Astrocyte (in vitro differentiated cells and primary cell): ENCODE results near the gene MORN1. TPM values are rescaled to one million over a fixed set of nuclear protein-coding genes. Genes with fewer than 3 reads are reported as not detected.

Experiments used
- DNase-seq: peaks from one replicate; pipeline ENCODE4 v3.0.0-alpha.2; 2010; ENCODE audit warnings: low read depth
- FAIRE-seq: peaks from 2 replicates; lab custom pipeline; 2011; peaks lifted over from hg19 to GRCh38; lab: Jason Lieb, UNC
- H2AFZ ChIP-seq: 2 replicates; pipeline ENCODE4 v1.6.0; 2012; ENCODE audit warnings: low read depth, low read length, inconsistent platforms
- H3K27ac ChIP-seq: 2 replicates; pipeline ENCODE4 v1.5.1; 2011; ENCODE audit warnings: low read depth, low read length, inconsistent platforms
- H3K27me3 ChIP-seq: 2 replicates; pipeline ENCODE4 v1.6.0; 2011; ENCODE audit warnings: low read length, inconsistent platforms; ENCODE audit not compliant: insufficient read depth
- H3K36me3 ChIP-seq: 2 replicates; pipeline ENCODE4 v1.5.1; 2011; ENCODE audit warnings: low read length, inconsistent platforms; ENCODE audit not compliant: insufficient read depth
- H3K4me1 ChIP-seq: 2 replicates; pipeline ENCODE4 v1.5.1; 2011; ENCODE audit warnings: low read length, inconsistent platforms; ENCODE audit not compliant: insufficient read depth
- H3K4me2 ChIP-seq: 2 replicates; pipeline ENCODE4 v1.6.0; 2012; ENCODE audit warnings: low read length, inconsistent platforms
- H3K4me3 ChIP-seq: 2 replicates; pipeline ENCODE4 v1.5.1; 2011; ENCODE audit warnings: low read depth, mild to moderate bottlenecking, low read length, inconsistent platforms; ENCODE audit not compliant: insufficient read depth
- H3K79me2 ChIP-seq: 2 replicates; pipeline ENCODE4 v1.6.0; 2012; ENCODE audit warnings: mild to moderate bottlenecking, low read length, inconsistent platforms; ENCODE audit not compliant: insufficient read depth
- H3K9ac ChIP-seq: 2 replicates; pipeline ENCODE4 v1.6.0; 2012; ENCODE audit warnings: mild to moderate bottlenecking, low read length, inconsistent platforms
- H3K9me3 ChIP-seq: 2 replicates; pipeline ENCODE4 v1.5.1; 2012; ENCODE audit warnings: low read depth, mild to moderate bottlenecking, low read length, inconsistent platforms; ENCODE audit not compliant: insufficient read depth
- H4K20me1 ChIP-seq: 2 replicates; pipeline ENCODE4 v1.6.0; 2012; ENCODE audit warnings: low read length, inconsistent platforms; ENCODE audit not compliant: insufficient read depth
- H3K27ac Mint-ChIP-seq: one replicate; pipeline ENCODE4 v1.8.0; 2021; ENCODE audit warnings: mild to moderate bottlenecking, mixed read lengths; ENCODE audit not compliant: unreplicated experiment
- H3K27me3 Mint-ChIP-seq: one replicate; pipeline ENCODE4 v1.8.0; 2021; ENCODE audit warnings: low read depth, mixed read lengths; ENCODE audit not compliant: unreplicated experiment
- H3K36me3 Mint-ChIP-seq: one replicate; pipeline ENCODE4 v1.8.0; 2021; ENCODE audit warnings: low read depth, mixed read lengths; ENCODE audit not compliant: unreplicated experiment
- H3K4me1 Mint-ChIP-seq: one replicate; pipeline ENCODE4 v1.8.0; 2021; ENCODE audit warnings: low read depth, mixed read lengths; ENCODE audit not compliant: unreplicated experiment
- H3K4me3 Mint-ChIP-seq: one replicate; pipeline ENCODE4 v1.8.0; 2021; ENCODE audit warnings: mild to moderate bottlenecking, moderate library complexity, mixed read lengths; ENCODE audit not compliant: unreplicated experiment
- H3K9me3 Mint-ChIP-seq: one replicate; pipeline ENCODE4 v1.8.0; 2021; ENCODE audit warnings: mild to moderate bottlenecking, mixed read lengths; ENCODE audit not compliant: unreplicated experiment
- EZH2 ChIP-seq: IDR thresholded peaks from 2 replicates; pipeline ENCODE4 v1.6.1; 2012; ENCODE audit warnings: mild to moderate bottlenecking, low read length, inconsistent platforms; ENCODE audit not compliant: insufficient read depth
- total RNA-seq: library from RNA; stranded (reverse); gene quantifications from 2 replicates; pipeline ENCODE4 v1.2.1, GENCODE V29; 2021
- TF ChIP-seq, protein P1 (sequence below): IDR thresholded peaks from 2 replicates; pipeline ENCODE4 v1.5.1; 2011; ENCODE audit warnings: low read depth, mild to moderate bottlenecking, inconsistent platforms, low read length, moderate library complexity; ENCODE audit not compliant: insufficient read depth

Gene MORN1
- total RNA-seq, 1 donor from 2014 or later: 9.2 TPM

DNA sequence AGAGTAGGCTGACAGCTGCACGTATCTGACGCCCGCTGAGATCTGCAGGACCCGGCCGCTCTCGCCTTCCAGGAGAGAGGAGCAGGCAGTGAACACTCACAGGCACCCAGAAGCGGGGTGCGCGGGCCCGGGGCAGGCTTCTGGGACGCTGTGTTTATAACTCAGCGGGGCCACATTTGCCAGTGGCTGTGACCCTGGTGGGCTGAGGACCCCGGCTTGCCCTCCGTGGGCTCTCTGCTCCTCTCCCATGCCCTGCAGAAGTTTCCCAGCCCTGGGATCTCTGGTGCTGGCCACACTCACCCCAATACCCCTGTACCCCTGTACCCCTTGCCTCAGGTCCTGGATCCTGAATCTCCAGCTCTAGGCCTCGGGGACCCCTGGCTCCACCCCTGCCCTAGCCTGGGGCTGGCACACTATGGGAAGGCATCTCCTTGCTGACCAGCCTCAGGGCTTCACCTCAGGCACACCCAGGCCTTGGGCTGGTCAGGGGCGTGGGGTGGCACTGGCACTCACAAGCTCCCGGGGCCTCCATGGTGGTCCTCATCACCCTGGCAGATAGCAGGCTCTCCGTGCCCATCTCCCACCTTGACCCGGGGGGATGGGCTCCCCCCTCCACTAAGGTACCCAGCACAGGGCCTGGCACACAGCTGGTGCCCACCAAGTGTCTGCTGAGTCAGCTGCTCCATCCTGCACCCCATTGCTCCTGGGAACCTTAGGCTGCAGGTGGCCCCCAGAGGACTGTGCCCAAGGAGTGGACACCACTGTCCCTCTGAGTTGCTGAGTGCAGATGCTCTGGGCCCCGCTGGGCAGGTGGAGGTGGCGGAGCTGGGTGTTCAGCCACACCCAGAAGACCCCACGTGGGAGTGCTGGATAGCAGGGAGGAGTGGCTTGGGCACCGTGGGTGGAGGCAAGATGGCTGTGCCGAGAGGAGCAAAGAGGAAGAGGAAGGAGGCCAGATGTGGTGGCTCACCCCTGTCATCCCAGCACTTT is 32.4 kb downstream of the MORN1 start:
- Histone ChIP-seq H3K36me3 (no peaks in the 10 kb centered on the region), H3K9ac (no peak overlapping the region), H3K4me1 (no peaks in the 10 kb centered on the region), H3K27ac (no peak overlapping the region), H3K27me3 (no peaks in the 10 kb centered on the region), H4K20me1 (no peaks in the 10 kb centered on the region), H3K4me3 (no peak overlapping the region), H2AFZ (no peak overlapping the region), H3K9me3 (no peaks in the 10 kb centered on the region), H3K4me2 (no peak overlapping the region), H3K79me2 (no peaks in the 10 kb centered on the region)
- Mint-ChIP-seq H3K27ac (no peak overlapping the region), H3K36me3 (peaks cover 9% of the 10 kb centered on the region), H3K4me3 (no peak overlapping the region), H3K27me3 (peaks cover under 1% of the 10 kb centered on the region), H3K4me1 (no peaks in the 10 kb centered on the region), H3K9me3 (peaks cover 9% of the 10 kb centered on the region)
- TF ChIP-seq, protein P1, sequence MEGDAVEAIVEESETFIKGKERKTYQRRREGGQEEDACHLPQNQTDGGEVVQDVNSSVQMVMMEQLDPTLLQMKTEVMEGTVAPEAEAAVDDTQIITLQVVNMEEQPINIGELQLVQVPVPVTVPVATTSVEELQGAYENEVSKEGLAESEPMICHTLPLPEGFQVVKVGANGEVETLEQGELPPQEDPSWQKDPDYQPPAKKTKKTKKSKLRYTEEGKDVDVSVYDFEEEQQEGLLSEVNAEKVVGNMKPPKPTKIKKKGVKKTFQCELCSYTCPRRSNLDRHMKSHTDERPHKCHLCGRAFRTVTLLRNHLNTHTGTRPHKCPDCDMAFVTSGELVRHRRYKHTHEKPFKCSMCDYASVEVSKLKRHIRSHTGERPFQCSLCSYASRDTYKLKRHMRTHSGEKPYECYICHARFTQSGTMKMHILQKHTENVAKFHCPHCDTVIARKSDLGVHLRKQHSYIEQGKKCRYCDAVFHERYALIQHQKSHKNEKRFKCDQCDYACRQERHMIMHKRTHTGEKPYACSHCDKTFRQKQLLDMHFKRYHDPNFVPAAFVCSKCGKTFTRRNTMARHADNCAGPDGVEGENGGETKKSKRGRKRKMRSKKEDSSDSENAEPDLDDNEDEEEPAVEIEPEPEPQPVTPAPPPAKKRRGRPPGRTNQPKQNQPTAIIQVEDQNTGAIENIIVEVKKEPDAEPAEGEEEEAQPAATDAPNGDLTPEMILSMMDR: no peak
- TF ChIP-seq EZH2: no peak
- DNase-seq: no peak
- no peak for FAIRE-seq

DNA sequence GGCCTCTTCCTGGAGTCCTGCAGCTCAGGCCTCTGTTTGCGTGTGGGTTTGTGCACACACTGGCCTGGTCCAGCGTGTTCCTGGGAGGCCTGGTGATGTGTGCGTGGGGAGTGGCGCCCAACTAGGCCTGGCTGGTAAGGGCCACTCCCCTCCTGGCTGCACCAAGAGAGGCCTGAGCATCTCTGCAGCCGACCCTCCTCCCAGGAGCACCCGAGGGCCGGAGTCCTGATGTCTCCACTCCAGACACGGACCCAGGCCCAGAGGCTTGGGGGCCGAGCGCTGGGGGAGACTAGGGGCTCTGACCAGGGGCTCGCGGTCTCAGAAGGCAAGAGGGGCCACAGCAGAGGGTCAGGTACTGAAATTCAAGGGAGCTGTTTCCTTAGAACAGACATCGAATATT is 33.3 kb downstream of the MORN1 start:
- no peak overlapping the region for H3K4me3 Mint-ChIP-seq
- no peak for DNase-seq
- H3K27me3 Mint-ChIP-seq: peaks cover 5% of the 10 kb centered on the region
- no peak overlapping the region for H3K4me2 ChIP-seq
- H3K27me3 ChIP-seq: no peaks in the 10 kb centered on the region
- H3K36me3 Mint-ChIP-seq: peaks cover 6% of the 10 kb centered on the region
- H3K9me3 ChIP-seq: no peaks in the 10 kb centered on the region
- H3K4me1 ChIP-seq: no peaks in the 10 kb centered on the region
- FAIRE-seq: no peak
- H3K27ac ChIP-seq: no peak overlapping the region
- no peak overlapping the region for H3K9ac ChIP-seq
- no peak overlapping the region for H3K4me3 ChIP-seq
- TF ChIP-seq EZH2: no peak
- TF ChIP-seq, protein P1: no peak
- H3K4me1 Mint-ChIP-seq: no peaks in the 10 kb centered on the region
- no peaks in the 10 kb centered on the region for H3K36me3 ChIP-seq
- H3K27ac Mint-ChIP-seq: no peak overlapping the region
- H2AFZ ChIP-seq: no peak overlapping the region
- peaks cover 6% of the 10 kb centered on the region for H3K9me3 Mint-ChIP-seq
- no peaks in the 10 kb centered on the region for H4K20me1 ChIP-seq
- H3K79me2 ChIP-seq: no peaks in the 10 kb centered on the region
